RPMI8226 (cell line): ENCODE measurements around the gene ANKS6.

Source experiments
- DNase-seq: peaks from one replicate; pipeline ENCODE4 v3.0.0-alpha.2; 2015

ANKS6 gene

DNA sequence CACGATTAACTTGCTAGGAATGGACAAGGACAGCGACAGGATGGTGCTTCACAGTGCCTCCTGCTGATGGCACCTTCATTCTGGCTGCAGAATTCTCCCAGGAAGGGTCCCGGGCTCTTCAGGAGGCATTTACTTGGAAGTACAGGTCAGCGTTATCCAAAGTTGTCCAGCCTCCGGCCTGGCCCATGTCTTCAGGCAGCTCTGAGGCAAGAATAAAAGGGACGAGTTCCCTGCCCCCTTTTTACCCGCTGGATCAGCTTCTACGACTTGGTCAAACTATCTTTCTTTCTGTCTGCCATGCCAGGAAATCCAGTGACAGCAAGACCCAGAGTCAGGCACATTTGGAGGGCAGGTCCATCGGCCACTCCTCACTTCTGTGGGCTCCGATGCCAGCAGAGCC, 64.3 kb downstream of the ANKS6 start:
- no peak for DNase-seq

DNA sequence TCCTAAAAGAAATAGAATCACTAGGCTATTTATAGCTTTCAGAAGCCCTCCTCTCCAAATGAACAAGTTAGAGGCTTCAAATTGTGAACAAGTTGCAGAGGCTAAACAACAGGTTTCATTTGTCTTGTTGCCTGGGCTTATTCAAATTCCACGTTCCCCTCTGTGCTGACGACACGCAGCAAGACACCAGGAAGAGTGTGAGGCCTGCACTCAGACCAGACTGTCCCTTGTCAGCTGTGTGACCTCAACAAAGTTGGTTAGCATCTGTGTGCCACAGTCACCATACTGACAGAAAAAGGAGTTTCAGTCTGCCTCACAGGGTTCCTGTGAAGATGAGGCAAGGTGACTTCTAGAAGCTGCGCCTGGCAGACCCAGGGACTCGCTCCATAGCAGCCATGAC, 65.5 kb downstream of the ANKS6 start:
- DNase-seq: no peak

DNA sequence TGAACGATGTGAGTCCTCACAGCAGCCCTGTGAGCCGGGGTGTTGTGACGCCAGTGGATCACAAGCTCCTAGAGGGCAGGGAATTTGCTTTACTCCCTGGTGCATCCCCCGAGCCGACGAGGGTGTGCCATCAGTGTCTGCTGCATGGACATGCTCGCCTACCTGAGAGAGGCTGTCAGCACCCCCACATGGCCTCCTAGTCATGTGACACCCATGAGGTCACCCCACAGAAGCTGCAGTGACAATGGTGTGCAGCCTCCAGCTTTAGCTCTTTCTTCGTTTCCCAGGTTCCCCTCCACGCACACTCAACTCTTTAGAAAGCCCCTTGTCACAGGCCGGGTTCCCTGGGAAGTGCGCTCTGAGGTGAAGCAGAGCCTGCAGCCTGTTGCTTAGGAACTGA, 67.9 kb downstream of the ANKS6 start:
- no peak for DNase-seq

DNA sequence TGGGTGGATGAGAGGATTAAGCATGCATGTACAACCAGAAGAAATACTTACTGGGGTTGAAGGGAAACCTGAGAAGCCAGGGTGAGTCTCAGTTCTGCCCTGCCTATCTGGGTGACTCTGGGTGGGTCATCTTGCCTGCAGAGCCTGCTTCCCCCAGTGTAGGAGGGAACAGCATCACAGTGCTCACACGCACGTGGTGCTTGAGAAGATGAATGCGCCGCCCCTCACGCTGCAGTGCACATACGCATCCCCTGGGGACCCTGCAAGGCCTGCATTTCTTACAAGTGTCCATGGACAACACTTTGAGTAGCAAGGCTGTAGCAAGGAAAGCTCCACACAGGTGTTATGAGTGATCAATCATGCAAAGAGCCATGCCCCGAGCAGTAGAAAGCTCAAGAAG, 68.9 kb downstream of the ANKS6 start:
- no peak for DNase-seq

DNA sequence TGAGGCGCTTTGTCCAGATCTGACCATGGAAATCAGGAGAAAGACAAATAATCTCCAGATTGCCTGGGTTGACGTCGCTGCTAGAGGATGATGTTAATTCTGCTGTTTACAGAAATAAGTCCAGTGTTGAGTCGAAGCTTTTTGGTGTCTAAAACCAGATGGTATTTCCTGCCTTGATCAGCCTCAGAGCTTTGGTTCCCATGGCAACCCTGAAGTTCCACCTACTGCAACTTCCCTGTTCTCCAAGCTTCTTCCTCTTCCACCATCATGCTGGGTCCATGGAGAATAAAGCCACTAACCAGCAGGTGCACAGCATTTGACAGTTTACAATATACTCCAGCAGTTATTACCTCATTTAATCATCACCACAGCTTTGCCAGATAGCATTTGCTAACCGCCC, 69.6 kb downstream of the ANKS6 start:
- no peak for DNase-seq

DNA sequence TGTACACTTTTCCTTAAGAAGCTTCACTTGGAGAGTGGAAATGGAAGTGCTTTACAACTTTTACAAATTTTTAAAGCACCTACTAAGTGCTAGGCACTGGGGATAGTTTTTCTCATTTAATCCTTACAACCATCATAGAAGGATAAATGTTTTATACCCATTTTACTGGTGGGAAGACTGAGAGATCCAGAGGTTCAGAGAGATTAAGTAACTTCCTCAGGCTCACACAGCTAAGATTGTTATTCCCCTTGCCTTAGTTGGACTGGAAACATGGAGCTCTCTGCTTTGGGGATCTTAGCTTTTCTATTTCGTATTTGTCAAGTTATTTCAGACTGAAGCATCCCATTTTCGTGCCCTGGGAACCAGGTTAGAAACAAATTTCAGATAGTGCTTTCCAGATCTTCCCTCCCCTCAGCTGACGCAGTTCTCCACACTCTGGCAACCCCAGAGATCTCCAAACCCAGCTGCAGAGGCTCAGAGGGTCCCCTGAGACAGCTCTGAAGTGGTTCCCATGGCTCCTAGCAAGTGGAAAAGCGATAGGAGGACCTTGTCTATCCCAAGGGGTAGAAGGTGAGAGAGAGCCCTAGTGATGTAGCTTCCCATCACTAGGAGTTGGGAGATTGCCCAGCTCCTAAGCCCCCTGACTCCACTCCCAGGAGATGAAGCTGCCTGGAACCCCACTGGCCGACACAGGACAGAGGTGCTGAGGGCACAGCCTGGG, 71.4 kb downstream of the ANKS6 start:
- no peak for DNase-seq

DNA sequence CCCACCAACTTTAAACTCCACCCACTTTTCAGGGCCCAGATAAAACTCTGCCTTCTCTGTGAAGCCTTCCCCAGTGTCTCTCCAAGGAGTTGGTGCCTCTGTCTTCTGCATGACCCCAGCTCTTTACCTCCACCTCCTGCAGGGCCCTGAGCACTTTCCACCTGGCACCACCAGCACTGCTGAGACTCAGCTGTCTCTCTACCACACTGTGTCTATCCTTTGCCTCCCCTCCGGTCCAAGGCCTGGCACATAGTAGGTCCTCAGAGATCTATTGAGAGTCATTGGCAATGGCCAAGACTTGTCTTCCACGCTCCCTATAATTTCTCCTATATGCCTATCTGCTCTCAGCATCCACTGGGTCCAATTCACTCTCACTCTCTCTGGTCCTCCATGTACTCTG, 74.7 kb downstream of the ANKS6 start:
- no peak for DNase-seq

DNA sequence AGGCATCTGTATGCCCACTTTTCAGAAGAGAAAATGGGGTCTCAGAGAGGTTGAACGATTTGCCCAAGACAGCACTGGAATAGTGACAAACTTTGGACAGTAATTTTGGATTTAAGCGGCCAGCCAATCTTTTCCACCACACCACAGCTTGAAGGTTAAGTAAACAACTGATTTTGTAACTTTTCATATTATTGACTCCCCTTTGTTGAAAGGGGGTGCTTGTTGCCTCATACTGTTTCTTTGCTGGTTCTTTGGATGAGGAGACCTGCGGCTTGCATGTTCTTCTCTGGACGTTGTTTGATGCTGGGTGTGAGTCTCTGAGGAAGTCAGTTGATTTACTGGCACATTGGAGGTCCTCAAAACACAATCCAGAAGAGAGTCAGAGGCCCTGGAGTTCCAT, 76.0 kb downstream of the ANKS6 start:
- no peak for DNase-seq

DNA sequence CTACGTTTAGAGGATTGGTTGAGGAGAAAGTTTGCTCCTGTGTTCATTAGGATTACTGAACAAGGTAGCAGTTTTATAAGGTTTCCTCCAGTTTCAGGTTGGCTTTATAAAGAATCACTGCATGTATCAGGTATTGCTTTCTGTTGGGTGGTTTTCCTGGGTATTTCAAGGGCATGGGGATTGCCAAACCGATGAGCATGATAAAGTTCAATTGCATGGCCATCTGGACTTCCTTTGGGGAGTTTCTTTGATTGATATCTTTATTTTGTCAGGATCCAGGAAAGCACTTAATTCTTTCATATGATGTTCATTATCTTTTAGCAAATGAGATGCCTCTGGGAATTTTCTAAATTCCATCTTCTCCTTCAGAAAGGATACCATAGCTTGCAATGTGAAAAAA, 77.3 kb downstream of the ANKS6 start:
- no peak for DNase-seq

DNA sequence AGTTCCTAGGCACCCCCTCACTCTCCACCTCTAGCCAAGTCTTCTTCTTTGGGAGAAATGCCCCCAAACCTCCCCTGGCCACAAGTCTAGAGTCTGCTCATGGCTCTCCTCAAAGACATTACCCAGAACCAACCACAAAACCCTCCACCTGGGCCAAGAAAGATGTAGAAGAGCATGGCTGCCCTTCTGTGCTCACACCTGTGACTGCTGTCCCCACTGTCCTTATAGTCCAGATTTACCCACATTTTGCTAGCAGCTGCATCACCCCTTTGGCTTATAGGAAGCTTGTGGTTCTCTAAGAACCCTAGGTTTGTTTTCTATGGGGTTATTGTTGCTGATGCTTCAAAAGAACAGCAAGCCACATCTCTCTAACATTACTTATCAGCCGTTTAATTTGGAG, 81.5 kb downstream of the ANKS6 start:
- DNase-seq: no peak

DNA sequence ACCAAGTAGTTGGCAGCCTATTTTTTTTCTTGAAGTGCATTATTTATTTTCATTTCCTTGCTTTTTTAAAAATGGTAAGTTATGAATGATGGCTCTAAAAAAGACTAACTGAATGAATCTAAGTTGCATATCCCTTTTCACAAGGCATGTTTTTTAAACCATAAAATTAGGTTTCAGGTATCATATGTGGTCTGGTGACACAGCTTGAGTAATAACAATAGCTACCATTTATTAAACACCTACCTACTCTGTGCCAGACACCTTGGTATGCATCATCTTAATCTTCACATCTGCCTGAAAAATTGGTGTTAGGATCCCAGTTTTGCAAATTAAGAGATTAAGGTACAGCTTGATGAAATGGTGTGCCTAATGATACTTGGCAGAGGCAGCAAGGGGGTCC, 83.4 kb downstream of the ANKS6 start:
- DNase-seq: no peak

DNA sequence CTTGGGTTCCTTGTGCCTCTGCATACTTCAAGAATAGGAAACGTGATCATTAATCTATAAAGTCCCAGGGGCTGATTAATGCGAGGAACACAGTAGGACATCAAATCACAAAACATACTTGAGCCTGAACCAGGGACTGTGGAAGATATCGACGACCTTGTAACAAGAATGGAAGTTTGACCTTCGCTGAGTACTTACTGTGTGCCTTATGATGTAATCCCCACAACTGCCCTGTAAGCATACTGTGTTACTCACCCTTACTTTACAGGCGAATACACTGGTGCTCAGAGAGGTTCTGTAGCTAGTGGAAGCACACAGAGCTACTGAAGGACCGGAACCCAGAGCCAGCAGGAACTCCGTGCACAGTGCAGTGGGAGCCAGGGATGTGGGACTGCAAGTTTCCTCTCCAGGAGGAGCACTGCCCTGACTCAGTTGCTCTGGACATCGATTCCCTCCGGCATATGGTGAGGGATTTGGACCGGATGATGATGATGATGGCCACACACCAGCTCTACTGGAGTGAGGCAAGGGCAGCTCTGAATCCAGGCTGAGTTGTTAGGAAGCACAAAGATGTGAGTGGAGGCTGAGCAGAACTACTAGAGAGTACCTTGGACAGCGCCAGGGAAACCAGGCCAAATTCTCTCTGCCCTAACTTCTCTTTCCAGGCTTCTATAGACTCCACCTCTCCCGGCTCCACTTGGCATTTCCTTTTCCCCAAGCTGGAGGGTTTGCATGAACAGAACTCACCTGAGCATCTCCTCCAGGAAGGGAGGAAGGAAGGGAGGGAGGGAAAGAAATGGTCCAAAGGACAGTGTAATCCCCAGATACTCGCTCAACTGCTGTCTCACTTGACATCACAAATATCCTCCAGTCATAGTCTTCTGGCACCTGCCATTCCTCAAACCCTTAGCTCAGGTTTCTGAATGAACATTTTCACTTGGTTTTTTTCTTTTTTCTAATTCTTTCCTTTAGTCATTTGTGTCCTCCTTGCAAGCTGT, 86.1 kb downstream of the ANKS6 start:
- peak; percentile 11 for DNase-seq

DNA sequence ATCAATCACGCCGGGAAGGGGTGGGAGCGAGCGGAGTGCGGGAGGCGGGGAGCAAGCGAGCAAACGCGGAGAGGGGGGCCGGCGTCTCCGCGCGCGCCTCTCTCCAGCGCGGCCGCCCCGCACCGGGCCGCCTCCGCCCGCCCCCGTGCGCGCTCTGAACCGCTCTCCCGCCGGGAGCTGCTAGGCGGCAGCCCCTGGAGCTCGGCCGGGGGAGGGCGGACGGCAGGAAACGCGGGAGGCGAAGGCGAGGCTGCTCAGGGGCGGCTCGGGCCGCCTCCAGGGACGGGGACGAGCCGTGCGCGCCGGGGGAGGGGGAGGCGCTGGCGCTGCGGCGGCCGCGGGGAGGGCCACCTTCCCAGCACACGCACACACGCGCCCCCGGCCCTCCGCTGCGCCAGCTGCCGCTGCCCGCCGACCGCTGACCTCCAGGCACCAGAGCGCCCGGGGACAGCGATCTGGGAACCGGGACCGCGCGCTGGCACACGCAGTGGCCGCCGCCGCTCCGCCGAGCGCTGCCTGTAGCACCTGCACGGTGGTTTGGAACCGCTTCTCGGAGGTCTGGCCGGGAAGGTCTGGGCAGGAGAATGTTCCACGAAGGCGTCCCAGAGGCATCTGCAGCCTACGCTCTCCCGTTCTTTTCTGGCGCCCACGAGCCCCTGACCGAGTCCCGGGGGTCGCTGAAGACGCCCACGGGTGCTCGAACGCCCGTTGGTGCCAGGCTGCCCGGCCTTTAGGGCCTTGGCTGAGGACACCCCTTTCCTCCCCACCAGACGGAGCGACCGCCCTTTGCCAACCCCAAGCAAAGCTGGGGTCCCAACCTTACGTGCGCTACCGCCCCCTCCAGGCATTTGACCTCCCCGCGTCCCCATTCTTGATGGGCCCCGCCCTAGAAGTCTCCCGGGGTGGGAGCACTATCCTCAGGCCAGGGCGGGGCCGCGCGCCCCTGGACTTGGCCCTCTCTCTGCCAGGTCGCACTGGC, 87.1 kb downstream of the ANKS6 start, which contains the start of gene GABBR2:
TSS of gene GABBR2 (minus strand) at position 3 of the 979 bp plus-strand sequence. CDS start 198 bp downstream, outside the sequence.
- DNase-seq: no peak

DNA sequence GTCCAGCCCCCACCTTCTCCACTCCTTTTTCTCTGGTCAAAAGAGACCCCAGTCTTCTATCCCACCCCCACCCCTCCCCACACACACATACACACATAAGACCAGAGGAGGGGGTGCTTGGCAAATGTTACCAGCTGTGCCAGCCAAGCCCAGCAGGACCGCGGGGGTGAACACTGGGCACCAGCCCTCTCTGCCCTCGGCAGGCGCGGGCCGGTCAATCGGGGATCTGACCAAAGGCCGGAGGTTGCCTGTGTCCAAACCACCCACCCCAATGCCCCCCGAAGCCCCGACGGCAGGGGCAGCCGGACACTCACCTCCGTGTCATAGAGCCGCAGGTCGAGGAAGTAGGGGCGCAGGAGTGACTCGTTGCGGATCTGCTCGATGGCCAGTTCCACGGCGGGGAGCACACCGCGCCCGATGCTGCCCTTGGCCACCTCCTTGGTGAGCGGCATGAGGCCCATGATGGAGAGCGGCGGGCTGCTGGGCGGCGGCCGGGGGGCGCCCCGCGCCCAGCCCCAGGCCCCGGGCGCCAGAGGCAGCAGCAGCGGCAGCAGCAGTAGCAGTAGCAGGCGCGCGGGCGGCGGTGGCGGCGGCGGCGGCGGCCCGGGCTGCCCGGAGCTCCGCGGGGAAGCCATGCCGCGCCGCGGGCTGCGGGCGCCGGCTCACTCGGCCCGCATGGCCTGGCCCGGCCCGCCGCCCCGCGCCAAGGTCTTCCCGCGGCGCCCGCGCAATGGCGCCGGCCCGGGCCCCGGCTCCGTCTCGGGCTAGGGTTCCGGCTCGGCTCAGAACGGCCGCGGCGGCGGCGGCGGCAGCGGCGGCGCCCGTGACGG, 88.0 kb downstream of the ANKS6 start:
- DNase-seq: no peak

DNA sequence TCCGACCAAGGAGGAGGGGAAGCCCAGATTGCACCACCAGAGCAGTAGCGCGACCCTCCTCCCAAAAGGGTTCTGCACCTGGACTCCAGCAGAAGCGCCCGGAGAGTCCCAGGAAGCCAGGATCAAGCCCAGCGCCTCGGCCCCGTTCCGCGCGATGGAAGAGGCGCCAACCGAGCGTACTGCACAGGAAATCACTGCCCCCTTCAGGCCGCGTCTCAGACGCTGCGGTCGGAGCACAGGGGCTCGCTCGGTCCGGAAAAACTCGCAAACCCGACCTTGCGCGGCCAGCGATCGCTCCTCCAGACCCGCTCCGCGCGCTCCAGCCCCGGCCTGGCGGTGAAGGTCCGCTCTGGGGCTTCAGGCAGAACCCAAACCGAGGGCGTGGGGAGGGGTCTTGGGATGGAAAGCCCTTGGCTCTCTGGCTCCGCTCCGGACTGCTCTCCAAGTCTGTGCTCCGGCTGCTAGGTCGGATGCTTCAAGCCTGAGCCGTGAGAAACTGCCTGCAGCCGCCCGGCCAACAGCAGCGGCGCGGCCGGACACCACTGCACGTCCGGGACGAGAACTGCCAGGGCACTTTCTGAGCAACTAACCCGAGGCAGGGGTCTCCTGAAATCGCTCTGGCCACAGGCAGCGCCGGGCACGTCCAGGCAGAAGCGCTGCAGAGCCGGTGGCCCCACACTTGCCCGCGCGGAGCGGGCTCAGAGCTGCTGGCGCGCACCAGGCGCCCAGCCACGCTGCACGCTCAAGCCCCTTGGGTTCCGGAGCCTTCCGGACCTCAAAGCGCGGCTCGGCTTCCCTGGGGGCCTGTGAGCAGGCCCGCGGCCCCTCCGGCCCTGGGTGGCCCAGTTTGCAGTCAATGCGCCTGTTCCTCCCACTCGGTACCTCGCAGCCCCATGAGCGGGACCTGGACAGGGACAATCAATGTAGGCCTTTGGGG, 88.9 kb downstream of the ANKS6 start:
- DNase-seq: peak; percentile 43

DNA sequence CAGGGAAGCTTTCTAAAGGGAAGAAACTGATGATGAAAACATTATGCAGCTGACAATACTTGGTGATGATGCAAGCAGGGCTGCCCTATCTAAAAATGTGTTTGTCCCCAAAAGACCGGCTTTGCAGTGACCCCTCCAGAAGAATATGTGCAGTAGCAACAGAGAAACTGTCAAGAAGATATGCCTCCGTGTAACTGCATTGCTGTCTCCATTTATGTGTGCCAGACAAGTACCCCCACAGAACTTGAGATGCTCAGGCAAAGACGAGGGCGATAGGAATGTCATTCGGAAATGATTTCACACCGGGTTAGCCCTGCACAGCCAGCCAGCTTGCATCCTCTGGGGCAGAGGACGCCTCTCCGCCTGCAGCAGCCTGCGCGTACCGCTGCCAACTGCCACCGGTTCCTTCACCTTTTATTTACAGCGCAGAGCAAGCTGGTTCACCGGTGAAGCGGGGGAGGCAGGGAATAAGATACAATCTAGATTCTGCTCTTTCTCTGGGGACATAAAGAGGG, 89.6 kb downstream of the ANKS6 start:
- DNase-seq: peak; percentile 2

DNA sequence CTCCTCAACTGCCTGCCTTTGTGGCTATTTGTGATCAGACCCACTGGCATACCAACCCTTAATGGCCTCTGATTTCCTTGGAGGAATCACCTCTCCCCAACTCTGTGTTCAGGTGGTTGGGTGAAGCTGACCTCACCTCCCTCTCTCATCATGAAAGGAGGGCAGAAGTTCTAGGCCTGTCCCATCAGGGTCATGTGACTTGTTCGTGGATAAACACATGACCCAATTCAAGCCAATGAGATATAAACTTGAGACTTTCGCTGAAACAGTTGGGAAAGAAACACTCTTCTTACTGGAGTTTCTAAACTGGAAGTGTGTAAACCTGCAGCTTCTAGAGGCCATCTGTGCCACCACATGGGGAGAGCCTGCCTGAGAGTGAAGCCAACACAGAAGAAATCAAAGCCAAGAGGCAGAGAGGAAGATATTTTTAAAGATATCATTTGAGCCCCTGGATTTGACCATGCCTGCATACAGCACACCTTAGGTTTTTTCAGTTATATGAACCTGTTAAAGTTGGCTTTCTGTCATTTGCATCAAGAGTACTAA, 93.4 kb downstream of the ANKS6 start:
- no peak for DNase-seq

DNA sequence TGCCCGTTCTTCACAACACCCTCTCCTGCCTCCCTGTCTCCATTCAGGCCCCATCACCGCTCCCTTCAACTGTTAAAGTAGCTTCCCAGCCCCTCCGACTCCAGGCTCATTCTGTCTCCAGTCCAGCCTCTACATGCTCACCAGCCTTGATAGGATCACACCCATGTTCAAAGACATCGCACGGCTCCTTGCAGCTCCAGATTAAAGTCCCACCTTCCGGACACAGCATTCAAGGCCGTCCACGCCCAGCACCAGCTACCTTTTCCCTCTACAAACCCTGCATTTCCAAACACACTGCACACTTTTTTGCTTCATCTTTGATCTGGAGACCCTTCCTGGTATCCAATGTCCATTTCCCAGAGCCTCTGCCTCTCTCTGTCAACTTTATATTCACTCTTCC, 94.0 kb downstream of the ANKS6 start:
- DNase-seq: no peak

DNA sequence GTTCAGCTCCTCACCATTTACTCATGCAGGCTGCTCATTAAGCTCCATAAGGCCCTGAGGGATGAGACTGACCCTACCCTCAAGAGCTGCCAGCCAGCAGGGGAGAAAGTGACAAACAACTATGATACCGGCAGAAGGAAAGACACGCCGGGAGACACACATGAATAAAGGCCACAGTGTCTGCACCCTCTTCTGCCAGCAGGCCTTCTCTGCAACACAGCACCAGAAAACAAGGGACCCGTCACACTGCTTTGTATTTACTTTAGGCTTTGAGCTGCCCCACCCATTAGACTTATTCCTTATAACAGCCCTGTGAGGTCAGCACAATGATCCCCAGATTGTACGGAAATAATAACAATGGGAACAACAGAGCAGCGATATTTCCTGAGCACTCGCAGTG, 94.8 kb downstream of the ANKS6 start:
- DNase-seq: no peak

DNA sequence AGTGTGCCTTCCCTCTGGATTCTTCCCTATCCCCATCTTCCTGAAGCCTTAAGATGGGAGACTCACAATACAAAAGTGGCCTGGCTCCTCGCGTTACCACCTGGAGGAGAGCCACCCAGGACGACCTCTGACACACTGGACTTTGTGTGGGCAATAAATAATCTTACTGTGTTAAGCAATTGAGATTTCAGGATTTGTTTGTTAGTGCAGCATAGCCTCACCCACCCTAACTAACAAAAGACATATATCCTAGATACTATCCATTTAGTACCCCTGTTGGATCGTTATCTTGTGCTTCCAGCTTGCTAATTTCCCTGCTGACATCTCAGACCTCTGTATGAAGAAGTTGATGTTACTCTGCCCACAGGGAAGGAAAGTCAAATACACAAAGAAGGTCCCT, 95.6 kb downstream of the ANKS6 start:
- no peak for DNase-seq
